Stimulated activated CD8-positive, alpha-beta memory T cell treated with anti-CD3 and anti-CD28 coated beads, Interleukin-12 subunit alpha, Interleukin-12 subunit beta, amount 100 ng/mL, for 1 hour (primary cell): ENCODE measurements around the gene ZNF678.
A peak's percentile ranks its signal among the peaks of the same experiment; 100 is the strongest.

Experiments used
- DNase-seq: peaks from one replicate; pipeline ENCODE4 v3.0.0-alpha.2; 2020; ENCODE audit warnings: low read depth

The ZNF678 gene

GRCh38 chr1:227563324-227564201 is at the start of gene ZNF678:
Gene ZNF678, plus strand, starts transcription at chr1:227563556. Its CDS starts 87,436 bp downstream, at chr1:227650992.
- DNase-seq = peak; percentile 76

GRCh38 chr1:227518876-227519275 is 44.5 kb upstream of the ZNF678 start:
- DNase-seq = no peak

GRCh38 chr1:227521782-227522181 is 41.6 kb upstream of the ZNF678 start:
- DNase-seq = no peak

- no peak for DNase-seq
Measured at GRCh38 chr1:227526524-227526923, 36.8 kb upstream of the ZNF678 start.

- DNase-seq = no peak
Measured at GRCh38 chr1:227532019-227532619, 31.2 kb upstream of the ZNF678 start.

GRCh38 chr1:227540170-227541098 is 22.9 kb upstream of the ZNF678 start:
- DNase-seq = no peak

- no peak for DNase-seq
Measured at GRCh38 chr1:227541129-227541528, 22.2 kb upstream of the ZNF678 start.

- no peak for DNase-seq
Measured at GRCh38 chr1:227541796-227542152, 21.6 kb upstream of the ZNF678 start.

- DNase-seq = peak; percentile 78
Measured at GRCh38 chr1:227542153-227543120, 20.9 kb upstream of the ZNF678 start.

GRCh38 chr1:227543283-227544066 is 19.9 kb upstream of the ZNF678 start:
- DNase-seq = no peak

- no peak for DNase-seq
Measured at GRCh38 chr1:227544067-227545050, 19.0 kb upstream of the ZNF678 start.

- DNase-seq = no peak
Measured at GRCh38 chr1:227545361-227545760, 18.0 kb upstream of the ZNF678 start.

GRCh38 chr1:227546059-227546458 is 17.3 kb upstream of the ZNF678 start:
- no peak for DNase-seq

- DNase-seq = no peak
Measured at GRCh38 chr1:227546598-227547309, 16.6 kb upstream of the ZNF678 start.

- no peak for DNase-seq
Measured at GRCh38 chr1:227547310-227548118, 15.8 kb upstream of the ZNF678 start.

- no peak for DNase-seq
Measured at GRCh38 chr1:227548119-227548397, 15.3 kb upstream of the ZNF678 start.

- DNase-seq = no peak
Measured at GRCh38 chr1:227548448-227548847, 14.9 kb upstream of the ZNF678 start.

GRCh38 chr1:227549892-227550291 is 13.5 kb upstream of the ZNF678 start:
- no peak for DNase-seq
